Mesendoderm (in vitro differentiated cells): ENCODE data around the gene RAP1GAP2.
"Not testable (repeated sequence)": the region's sequence is repeated elsewhere in the genome, so short reads cannot be mapped to it uniquely, and the experiment has no call there.

Source experiments
- DNase-seq: peaks from one replicate; pipeline ENCODE4 v3.0.0; 2013
- H2AK5ac ChIP-seq: 2 replicates; pipeline ENCODE4 v1.6.1; 2013; ENCODE audit warnings: low read length, inconsistent platforms
- H2BK120ac ChIP-seq: 2 replicates; pipeline ENCODE4 v1.6.1; 2013; ENCODE audit warnings: low read depth, mild to moderate bottlenecking, low read length, moderate library complexity, mixed read lengths
- H2BK15ac ChIP-seq: replicated peaks from 2 replicates; pipeline ENCODE4 v1.6.1; 2013; ENCODE audit warnings: low read depth, mild to moderate bottlenecking, moderate library complexity
- H2BK5ac ChIP-seq: 2 replicates; pipeline ENCODE4 v1.6.1; 2013; ENCODE audit warnings: low read length, inconsistent platforms
- H3K18ac ChIP-seq: 2 replicates; pipeline ENCODE4 v1.6.1; 2013; ENCODE audit warnings: mild to moderate bottlenecking, low read length, mixed read lengths
- H3K23ac ChIP-seq: one replicate; pipeline ENCODE4 v1.6.1; 2013; ENCODE audit warnings: low read length
- H3K27ac ChIP-seq: 2 replicates; pipeline ENCODE4 v1.5.1; 2013; ENCODE audit warnings: low read depth, mild to moderate bottlenecking, inconsistent platforms, low read length, moderate library complexity
- H3K27me3 ChIP-seq: 2 replicates; pipeline ENCODE4 v1.6.1; 2013; ENCODE audit warnings: low read length, control low read depth, mild to moderate bottlenecking, inconsistent platforms; ENCODE audit not compliant: insufficient read depth, poor library complexity
- H3K36me3 ChIP-seq: 2 replicates; pipeline ENCODE4 v1.6.1; 2013; ENCODE audit warnings: low read length, inconsistent platforms; ENCODE audit not compliant: control insufficient read depth, insufficient read depth
- H3K4ac ChIP-seq: one replicate; pipeline ENCODE4 v1.6.1; 2013; ENCODE audit warnings: low read depth, mild to moderate bottlenecking, low read length, moderate library complexity
- H3K4me1 ChIP-seq: 2 replicates; pipeline ENCODE4 v1.6.1; 2013; ENCODE audit warnings: low read depth, low read length, inconsistent platforms; ENCODE audit not compliant: control insufficient read depth
- H3K4me2 ChIP-seq: 2 replicates; pipeline ENCODE4 v1.6.1; 2013; ENCODE audit warnings: low read length
- H3K4me3 ChIP-seq: 2 replicates; pipeline ENCODE4 v1.5.1; 2013; ENCODE audit warnings: mild to moderate bottlenecking, low read length
- H3K56ac ChIP-seq: one replicate; pipeline ENCODE4 v1.6.1; 2013; ENCODE audit warnings: low read length
- H3K79me1 ChIP-seq: 2 replicates; pipeline ENCODE4 v1.6.1; 2013; ENCODE audit warnings: low read length, inconsistent platforms
- H3K79me2 ChIP-seq: 2 replicates; pipeline ENCODE4 v1.6.1; 2013; ENCODE audit warnings: mild to moderate bottlenecking, low read length; ENCODE audit not compliant: control insufficient read depth, insufficient read depth
- H3K9ac ChIP-seq: 2 replicates; pipeline ENCODE4 v1.6.1; 2013; ENCODE audit warnings: low read length, inconsistent platforms
- H4K5ac ChIP-seq: one replicate; pipeline ENCODE4 v1.6.1; 2013; ENCODE audit warnings: low read length
- H4K8ac ChIP-seq: one replicate; pipeline ENCODE4 v1.6.1; 2013; ENCODE audit warnings: low read depth, mild to moderate bottlenecking, control low read depth, low read length, moderate library complexity
- WGBS: extraction: QIAGEN DNeasy Blood & Tissue Kit; methylation state at CpG from one replicate; pipeline ENCODE4 v1.1.7; 2013; ENCODE audit warnings: low lambda C conversion rate, missing lambda C conversion rate; ENCODE audit not compliant: insufficient coverage; ENCODE audit errors: extremely low coverage; 5-methylcytosine and 5-hydroxymethylcytosine counted together

The RAP1GAP2 gene

DNA sequence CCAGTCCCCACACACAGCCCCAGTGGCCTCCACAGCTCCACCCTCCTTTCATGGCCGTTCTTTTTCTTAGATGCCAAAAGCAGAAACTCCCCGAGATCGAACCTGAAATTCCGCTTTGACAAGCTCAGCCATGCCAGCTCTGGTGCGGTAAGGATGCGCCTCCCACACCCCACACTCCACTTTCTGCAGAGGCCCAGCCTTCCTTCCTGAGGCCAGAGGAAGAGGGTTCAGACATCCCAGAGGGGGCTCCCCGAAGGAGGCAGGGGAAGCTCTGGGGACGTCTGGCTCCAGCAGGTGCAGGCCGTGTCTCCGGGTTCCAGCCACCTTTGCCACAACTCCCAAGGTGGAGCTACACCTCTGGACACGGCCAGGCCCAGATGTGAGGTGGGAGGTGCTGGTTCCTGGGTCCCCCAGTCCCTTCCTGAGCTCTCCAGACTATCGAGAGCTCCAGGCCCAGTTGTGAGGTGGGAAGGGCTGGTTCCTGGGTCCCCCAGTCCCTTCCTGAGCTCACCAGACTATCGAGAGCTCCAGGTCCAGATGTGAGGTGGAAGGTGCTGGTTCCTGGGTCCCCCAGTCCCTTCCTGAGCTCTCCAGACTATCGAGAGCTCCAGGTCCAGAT, 234.7 kb downstream of the RAP1GAP2 start:
- WGBS = no CpG with 5 or more reads among the region's 14 CpGs
- not testable (repeated sequence) for H3K79me2 ChIP-seq, H3K4me1 ChIP-seq, H3K36me3 ChIP-seq, H4K8ac ChIP-seq, H2BK120ac ChIP-seq, H3K4me2 ChIP-seq, H3K79me1 ChIP-seq, H3K9ac ChIP-seq, H3K27ac ChIP-seq, H2AK5ac ChIP-seq, H3K4ac ChIP-seq, H4K5ac ChIP-seq, DNase-seq, H3K18ac ChIP-seq, H3K27me3 ChIP-seq, H2BK5ac ChIP-seq, H3K23ac ChIP-seq, H3K4me3 ChIP-seq, H3K56ac ChIP-seq, H2BK15ac ChIP-seq

GRCh38 chr17:3032258-3033247, 236.3 kb downstream of the RAP1GAP2 start:
- H4K8ac ChIP-seq = no peak overlapping the region
- no peak for DNase-seq
- no peak overlapping the region for H2AK5ac ChIP-seq
- no peak overlapping the region for H4K5ac ChIP-seq
- H2BK15ac ChIP-seq = no peak overlapping the region
- no peak overlapping the region for H3K4ac ChIP-seq
- H3K9ac ChIP-seq = no peak overlapping the region
- H3K4me2 ChIP-seq = no peak overlapping the region
- H3K56ac ChIP-seq = no peak overlapping the region
- H3K18ac ChIP-seq = no peak overlapping the region
- no peaks in the 10 kb centered on the region for H3K4me1 ChIP-seq
- no peak overlapping the region for H3K4me3 ChIP-seq
- no peak overlapping the region for H2BK5ac ChIP-seq
- H3K27ac ChIP-seq = no peak overlapping the region
- no peaks in the 10 kb centered on the region for H3K79me2 ChIP-seq
- no peak overlapping the region for H3K23ac ChIP-seq
- H3K79me1 ChIP-seq = no peaks in the 10 kb centered on the region
- H3K36me3 ChIP-seq = peaks cover 3% of the 10 kb centered on the region
- H3K27me3 ChIP-seq = no peaks in the 10 kb centered on the region
- WGBS = no CpG with 5 or more reads among the region's 27 CpGs
- no peak overlapping the region for H2BK120ac ChIP-seq

DNA sequence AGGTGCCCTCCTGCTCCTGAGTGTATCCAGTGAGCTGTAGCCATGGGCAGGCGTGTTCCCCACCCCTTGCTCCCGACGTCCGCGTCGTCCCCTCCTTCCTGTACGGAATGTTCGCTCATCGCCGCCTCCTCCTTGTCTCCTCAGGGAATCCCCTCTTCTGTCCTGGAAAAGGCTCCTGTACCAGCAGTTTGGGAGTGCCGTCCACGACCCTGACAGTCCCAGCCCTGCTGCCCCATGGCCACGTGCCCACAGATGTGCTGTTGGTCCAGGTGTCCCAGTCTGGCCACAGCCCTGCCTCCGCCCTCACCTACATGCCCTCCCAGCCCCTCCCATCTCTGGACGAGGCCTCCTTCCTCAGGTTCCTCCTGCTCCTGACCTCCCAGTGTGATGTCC, 237.0 kb downstream of the RAP1GAP2 start:
- Histone ChIP-seq H3K79me1 (no peaks in the 10 kb centered on the region), H3K27ac (no peak overlapping the region), H3K27me3 (no peaks in the 10 kb centered on the region), H3K4me2 (no peak overlapping the region), H3K23ac (no peak overlapping the region), H4K5ac (no peak overlapping the region), H2BK5ac (no peak overlapping the region), H3K4me1 (no peaks in the 10 kb centered on the region), H3K56ac (no peak overlapping the region), H2BK120ac (no peak overlapping the region), H3K9ac (no peak overlapping the region), H3K36me3 (peaks cover 3% of the 10 kb centered on the region), H3K79me2 (no peaks in the 10 kb centered on the region), H2BK15ac (no peak overlapping the region), H3K4ac (no peak overlapping the region), H4K8ac (no peak overlapping the region), H3K18ac (no peak overlapping the region), H3K4me3 (no peak overlapping the region), H2AK5ac (no peak overlapping the region)
- no peak for DNase-seq
- WGBS = no CpG with 5 or more reads among the region's 15 CpGs

- Histone ChIP-seq H2AK5ac (no peak overlapping the region), H3K4ac (no peak overlapping the region), H3K4me1 (no peaks in the 10 kb centered on the region), H3K79me1 (no peaks in the 10 kb centered on the region), H2BK15ac (no peak overlapping the region), H3K4me2 (no peak overlapping the region), H3K27me3 (no peaks in the 10 kb centered on the region), H3K79me2 (no peaks in the 10 kb centered on the region), H4K5ac (no peak overlapping the region), H3K4me3 (no peak overlapping the region), H3K23ac (no peak overlapping the region), H2BK5ac (no peak overlapping the region), H3K27ac (no peak overlapping the region), H3K9ac (no peak overlapping the region), H2BK120ac (no peak overlapping the region), H3K56ac (no peak overlapping the region), H3K36me3 (peaks cover 3% of the 10 kb centered on the region), H4K8ac (no peak overlapping the region), H3K18ac (no peak overlapping the region)
- DNase-seq = no peak
- WGBS = no CpG with 5 or more reads among the region's 26 CpGs
These were observed 237.7 kb downstream of the RAP1GAP2 start for GRCh38 chr17:3033741-3034577.

- Histone ChIP-seq H2BK15ac (no peak overlapping the region), H2BK5ac (no peak overlapping the region), H3K27ac (no peak overlapping the region), H3K4me2 (no peak overlapping the region), H4K5ac (no peak overlapping the region), H3K79me1 (no peaks in the 10 kb centered on the region), H2AK5ac (no peak overlapping the region), H3K4me3 (no peak overlapping the region), H3K56ac (no peak overlapping the region), H2BK120ac (no peak overlapping the region), H3K23ac (no peak overlapping the region), H4K8ac (no peak overlapping the region), H3K18ac (no peak overlapping the region), H3K4ac (no peak overlapping the region), H3K79me2 (no peaks in the 10 kb centered on the region), H3K9ac (no peak overlapping the region), H3K4me1 (no peaks in the 10 kb centered on the region), H3K27me3 (no peaks in the 10 kb centered on the region), H3K36me3 (peaks cover under 1% of the 10 kb centered on the region)
- DNase-seq = no peak
- WGBS = no CpG with 5 or more reads among the region's 9 CpGs
These were observed 238.3 kb downstream of the RAP1GAP2 start for GRCh38 chr17:3034578-3034920.
